ENCODE results near the gene KRTAP5-11.

- TF ChIP-seq GATA3 (IDR thresholded peaks at IDR 0.05; ENCODE audit: low read depth, low read length) (no peak), GATA2 (IDR thresholded peaks at IDR 0.05; ENCODE audit: low read depth, low read length) (no peak)
Observed at GRCh38 chr11:71556018-71556417, 26.7 kb downstream of the KRTAP5-11 start.

Measured in SH-SY5Y (cell line).